IPS-11a (cell line): ENCODE measurements around the gene OBSCN.
"Not testable (repeated sequence)": the region's sequence is repeated elsewhere in the genome, so short reads cannot be mapped to it uniquely, and the experiment has no call there.

ENCODE experiments used
- H3K4me3 ChIP-seq: one replicate; pipeline ENCODE4 v1.5.1; 2013; ENCODE audit warnings: low read depth, low read length, control low read depth

OBSCN gene

GRCh38 chr1:228171221-228171891 is 36.5 kb upstream of the OBSCN start:
- no peak overlapping the region for H3K4me3 ChIP-seq

DNA sequence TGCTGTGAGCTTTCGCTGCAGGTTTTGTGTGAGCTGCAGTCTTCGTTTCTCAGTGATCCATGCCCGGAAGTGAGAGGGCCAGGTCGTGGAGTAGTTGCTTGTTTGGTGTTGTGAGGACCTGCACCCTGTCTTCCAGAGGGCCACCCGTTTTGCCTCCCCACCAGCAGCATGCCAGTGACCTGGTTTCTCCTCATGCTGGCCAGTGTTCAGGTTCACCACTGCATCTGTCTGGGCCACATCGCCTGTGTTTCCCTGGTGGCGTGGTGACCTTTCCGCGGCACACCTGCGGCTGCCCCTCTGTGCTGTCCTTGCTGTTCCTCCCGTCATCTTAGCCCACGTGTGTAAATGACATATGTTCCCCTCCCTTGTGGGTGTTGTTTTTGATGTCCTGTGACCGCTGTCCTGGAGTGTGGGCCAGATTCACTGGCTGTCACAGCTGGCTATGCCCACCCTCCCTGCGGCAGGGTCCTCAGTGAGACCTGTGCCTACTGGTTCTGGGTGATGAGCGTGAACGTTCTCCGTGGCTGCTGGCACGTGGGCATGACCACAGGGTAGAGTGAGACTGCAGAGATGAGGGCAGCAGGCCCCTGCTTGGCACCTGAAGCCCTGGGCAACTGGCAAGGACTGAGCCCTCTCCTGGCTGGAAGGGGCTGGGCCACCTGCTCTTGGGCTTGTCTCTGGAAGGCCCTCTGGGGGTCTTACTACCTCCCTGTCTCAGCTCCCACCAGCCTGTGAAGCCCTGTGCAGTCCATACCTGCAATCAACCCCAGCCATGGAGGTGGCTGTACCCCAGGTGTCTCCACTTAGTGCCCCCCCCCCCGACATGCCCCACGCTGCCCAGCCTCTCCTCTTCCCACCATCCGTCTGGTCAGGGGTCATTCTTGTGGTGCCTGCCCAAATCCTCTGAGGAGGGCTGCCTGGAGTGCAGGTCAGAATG is 35.0 kb upstream of the OBSCN start:
- H3K4me3 ChIP-seq: no peak overlapping the region

GRCh38 chr1:228173528-228174481 is 34.0 kb upstream of the OBSCN start:
- H3K4me3 ChIP-seq: not testable (repeated sequence)

DNA sequence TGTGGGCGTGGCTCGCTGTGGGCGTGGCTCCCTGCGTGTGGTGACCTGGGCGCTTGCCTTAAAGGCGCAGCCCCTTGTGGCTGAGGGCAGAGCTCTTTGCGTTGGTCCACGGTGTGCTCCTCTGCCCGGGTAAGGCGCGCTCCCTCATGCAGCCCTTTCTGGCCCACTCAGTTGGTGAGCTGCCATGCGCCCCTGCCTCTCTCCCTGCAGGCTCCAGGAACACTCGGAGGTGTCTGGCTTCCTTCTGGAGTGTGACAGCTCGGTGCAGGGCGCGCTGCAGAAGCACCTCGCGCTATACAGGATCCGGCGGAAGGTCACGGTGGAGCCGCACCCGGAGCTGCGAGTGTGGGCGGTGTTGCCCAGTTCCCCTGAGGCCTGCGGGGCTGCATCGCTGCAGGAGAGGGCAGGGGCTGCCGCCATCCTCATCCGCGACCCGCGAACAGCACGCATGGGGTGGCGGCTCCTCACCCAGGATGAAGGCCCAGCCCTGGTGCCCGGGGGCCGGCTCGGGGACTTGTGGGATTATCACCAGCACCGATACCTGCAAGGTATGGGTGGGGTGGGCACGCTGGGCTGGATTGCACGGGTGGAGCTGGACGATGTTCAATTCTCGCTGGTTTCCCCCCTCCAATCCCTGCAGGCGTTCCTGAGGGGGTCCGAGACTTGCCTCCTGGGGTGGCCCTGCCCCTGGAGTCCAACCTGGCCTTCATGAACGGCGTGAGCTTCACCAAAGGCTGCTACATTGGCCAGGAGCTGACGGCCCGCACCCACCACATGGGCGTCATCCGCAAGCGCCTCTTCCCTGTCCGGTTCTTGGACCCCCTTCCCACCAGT is 33.1 kb upstream of the OBSCN start:
- no peak overlapping the region for H3K4me3 ChIP-seq

GRCh38 chr1:228175316-228176023 is 32.4 kb upstream of the OBSCN start:
- H3K4me3 ChIP-seq: no peak overlapping the region

GRCh38 chr1:228176024-228176395 is 31.8 kb upstream of the OBSCN start:
- H3K4me3 ChIP-seq: no peak overlapping the region

GRCh38 chr1:228176461-228177182 is 31.2 kb upstream of the OBSCN start:
- H3K4me3 ChIP-seq: no peak overlapping the region

GRCh38 chr1:228177183-228177475 is 30.7 kb upstream of the OBSCN start:
- H3K4me3 ChIP-seq: no peak overlapping the region

- H3K4me3 ChIP-seq: no peak overlapping the region
These were observed 29.8 kb upstream of the OBSCN start for GRCh38 chr1:228177721-228178710.

DNA sequence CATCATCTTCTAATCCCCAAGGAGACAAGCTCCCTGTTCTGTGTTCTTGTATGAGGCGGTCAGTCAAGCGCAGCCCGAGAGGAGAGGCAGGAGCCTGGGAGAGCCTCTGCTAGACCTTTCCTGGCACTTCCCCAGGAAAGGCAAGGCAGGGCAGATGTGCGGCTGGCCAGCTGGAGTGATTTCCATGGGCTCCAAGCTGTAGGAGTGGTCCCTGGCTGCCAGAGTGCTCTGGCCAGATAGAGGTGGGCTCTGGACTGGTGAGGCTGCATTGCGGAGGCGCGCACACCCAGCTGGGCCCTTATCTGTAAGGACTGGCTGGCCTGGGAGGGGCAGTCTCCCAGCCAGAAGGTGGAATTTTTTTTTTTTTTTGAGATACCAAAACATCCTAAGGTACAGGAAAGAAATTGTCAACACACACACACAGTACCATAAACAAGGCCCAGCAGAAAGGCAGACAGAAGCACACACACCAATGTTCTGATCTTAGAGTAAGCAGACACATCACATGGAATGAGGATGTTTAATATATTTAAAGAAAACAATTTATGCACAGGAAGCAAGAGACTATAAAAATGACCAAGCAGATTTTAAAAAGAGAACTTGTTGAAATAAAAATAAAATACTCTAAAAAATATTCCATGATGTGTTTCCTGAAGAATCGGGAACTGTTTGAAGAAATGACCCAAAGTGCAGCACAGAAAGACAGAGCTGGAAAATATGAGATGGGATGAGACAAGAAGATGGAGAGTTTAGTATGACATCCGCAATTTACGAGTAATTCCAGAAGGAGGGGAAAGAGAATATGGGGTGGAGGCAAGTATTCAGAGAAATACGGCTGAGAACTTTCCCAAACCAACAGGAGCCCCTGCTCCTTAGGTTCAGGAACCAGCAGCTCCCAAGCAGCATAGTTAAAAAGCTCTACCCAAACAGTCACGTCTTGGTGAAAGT is 28.8 kb upstream of the OBSCN start:
- H3K4me3 ChIP-seq: no peak overlapping the region

DNA sequence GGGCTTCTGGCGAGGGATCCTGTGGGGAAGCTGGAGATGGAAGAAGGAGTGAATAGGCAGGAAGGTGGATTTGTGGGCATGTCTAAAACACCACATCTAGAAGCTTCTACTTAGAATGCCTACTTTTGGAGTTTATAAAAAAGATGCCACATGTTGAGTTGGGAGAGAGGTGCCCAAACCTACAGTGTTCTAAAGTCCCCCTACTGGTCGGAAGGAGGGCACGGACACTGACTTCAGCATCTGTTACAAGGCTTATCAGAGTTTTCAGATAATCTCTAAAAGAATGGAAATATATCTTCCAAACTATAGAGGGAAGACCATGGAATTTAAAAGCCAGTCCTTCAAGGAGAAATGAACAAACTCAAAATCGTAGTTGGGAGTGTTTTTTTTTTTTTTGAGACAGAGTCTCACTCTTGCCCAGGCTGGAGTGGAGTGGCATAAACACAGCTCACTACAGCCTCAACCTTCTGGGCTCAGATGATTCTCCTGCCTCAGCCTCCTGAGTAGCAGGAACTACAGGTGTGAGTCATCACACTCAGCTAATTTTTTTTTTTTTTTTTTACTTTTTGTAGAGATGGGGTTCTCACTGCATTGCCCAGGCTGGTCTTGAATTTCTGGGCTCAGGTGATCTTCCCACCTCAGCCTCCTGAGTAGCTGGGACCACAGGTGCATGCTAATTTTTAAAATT is 27.4 kb upstream of the OBSCN start:
- H3K4me3 ChIP-seq: no peak overlapping the region

DNA sequence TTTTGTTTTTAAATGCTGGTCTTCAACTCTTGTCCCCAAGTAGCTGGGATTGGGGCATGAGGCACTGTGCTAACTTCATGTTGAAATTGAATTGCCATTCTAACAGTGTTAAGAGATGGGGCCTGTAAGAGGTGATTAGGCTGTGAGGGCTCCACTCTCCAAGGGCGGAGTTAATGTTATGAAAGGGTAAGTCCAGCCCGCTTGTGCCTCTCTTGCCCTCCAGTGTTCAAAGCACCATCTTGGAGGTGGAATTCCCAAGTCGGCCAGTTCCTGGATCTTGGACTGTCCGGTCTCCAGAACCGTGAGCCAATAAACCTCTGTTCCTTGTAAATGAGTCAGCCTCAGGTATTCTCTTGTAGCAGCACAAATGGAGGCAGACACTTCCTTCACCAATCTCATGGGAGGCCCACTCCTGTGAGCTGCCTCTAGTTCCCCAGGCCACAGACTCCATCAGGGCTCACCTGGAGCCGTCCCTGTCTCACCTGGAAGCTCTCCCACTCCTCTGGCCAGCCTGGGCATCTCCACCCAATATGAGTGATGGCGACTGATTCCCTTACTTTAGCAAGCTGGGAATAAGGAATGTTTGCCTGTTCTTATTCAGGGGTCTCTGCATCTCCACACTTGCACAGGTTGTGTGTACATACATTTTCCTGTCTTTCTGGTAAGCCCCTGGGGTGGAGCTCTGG is 26.7 kb upstream of the OBSCN start:
- H3K4me3 ChIP-seq: no peak overlapping the region

DNA sequence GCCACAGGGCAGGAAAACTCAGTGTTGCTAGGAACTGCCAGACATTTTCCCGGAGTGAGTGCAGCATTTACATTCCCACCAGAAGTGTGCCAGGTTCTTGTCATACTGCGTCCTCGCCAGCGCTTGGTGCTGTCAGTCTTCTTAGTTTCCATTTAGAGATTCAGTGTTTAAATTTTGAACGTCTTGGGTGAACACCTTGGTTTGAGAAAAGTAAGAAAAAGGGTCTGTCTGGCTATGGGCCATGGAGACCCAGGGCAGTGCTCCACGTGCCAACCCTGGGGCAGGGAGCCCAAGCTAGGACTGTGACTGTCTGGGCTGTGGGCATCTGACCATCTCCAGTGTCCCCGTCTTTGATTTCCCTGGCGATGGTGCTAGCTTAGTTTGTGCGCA is 26.2 kb upstream of the OBSCN start:
- H3K4me3 ChIP-seq: no peak overlapping the region

GRCh38 chr1:228182296-228183030 is 25.4 kb upstream of the OBSCN start:
- H3K4me3 ChIP-seq: no peak overlapping the region

GRCh38 chr1:228184152-228184551 is 23.7 kb upstream of the OBSCN start:
- H3K4me3 ChIP-seq: no peak overlapping the region
